C4-2B (cell line): ENCODE results near the gene STX12.
"Not testable (repeated sequence)": the region's sequence is repeated elsewhere in the genome, so short reads cannot be mapped to it uniquely, and the experiment has no call there.

Experiments used
- H3K27ac ChIP-seq: fragments of 450-650 bp; 2 replicates; pipeline ENCODE4 v1.5.1; 2017
- CTCF ChIP-seq: fragments of 450-650 bp; conservative IDR thresholded peaks from 2 replicates; pipeline ENCODE4 v1.5.1; 2017; ENCODE audit warnings: mild to moderate bottlenecking
- ZFX ChIP-seq: fragments of 450-650 bp; IDR thresholded peaks from 2 replicates; pipeline ENCODE4 v1.6.1; 2017

The STX12 gene

GRCh38 chr1:27787895-27788294, 14.9 kb downstream of the STX12 start:
- TF ChIP-seq CTCF (no peak), ZFX (no peak)
- no peak overlapping the region for H3K27ac ChIP-seq

DNA sequence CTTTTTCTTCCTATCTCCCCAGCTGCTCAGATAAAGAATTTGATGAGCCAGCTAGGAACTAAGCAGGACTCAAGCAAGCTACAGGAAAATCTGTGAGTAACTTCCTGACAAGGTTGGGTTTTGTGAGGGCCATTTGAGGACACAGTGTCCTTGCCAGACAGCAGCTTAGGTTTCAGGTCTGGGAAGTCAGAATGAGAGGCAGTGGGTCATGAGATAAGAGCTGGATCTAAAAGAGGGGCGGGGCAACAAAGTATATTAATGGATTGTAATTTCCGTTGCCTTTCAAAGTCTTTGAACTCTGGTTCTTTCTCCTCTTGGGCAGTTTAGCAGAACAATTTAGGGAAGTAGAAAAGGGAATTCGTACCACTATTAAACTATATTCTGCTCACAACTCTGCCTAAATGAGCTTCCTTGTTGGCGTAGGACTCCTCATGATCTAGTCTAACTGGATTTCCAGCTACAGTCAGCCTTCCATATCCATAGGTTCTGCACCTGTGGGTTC, 16.6 kb downstream of the STX12 start:
- no peak for TF ChIP-seq ZFX
- no peak for TF ChIP-seq CTCF
- H3K27ac ChIP-seq, result peak overlapping the region; percentile 89

DNA sequence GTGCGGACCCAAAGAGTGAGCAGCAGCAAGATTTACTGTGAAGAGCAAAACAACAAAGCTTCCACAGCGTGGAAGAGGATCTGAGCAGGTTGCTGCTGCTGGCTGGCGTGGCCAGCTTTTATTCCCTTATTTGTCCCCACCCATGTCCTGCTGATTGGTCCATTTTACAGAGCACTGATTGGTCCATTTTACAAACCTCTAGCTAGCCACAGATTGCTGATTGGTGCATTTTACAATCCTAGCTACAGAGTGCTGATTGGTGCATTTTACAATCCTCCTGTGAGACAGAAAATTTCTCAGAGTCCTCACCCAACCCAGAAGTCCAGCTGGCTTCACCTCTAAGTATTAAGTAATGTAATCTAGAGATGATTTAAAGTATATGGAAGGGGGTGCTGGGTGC, 17.3 kb downstream of the STX12 start:
- peak overlapping the region; percentile 89 for H3K27ac ChIP-seq

DNA sequence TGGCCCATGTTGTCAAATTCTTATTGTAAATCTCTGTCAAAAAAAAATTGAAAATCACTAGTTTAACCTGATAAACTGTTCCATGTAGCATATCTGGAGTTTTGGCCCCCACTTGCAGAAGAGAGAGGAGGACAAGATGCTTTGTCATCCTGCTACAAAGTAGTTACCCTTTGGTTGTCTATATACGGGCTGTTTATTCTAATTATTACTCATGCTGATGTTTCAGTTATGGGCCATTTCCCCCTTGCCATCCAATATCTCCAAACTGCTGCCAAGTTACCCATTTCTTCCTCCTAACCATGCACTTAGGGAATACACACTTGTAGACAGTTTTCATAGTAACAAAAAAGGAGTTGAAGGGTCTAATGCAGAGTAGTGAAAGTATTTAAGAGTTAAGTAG, 22.6 kb downstream of the STX12 start:
- no peak for TF ChIP-seq CTCF
- TF ChIP-seq ZFX, result no peak

GRCh38 chr1:27804791-27805190, 31.8 kb downstream of the STX12 start:
- no peak overlapping the region for H3K27ac ChIP-seq
- TF ChIP-seq CTCF (no peak), ZFX (no peak)

More for the DNA sequence above, 22.6 kb downstream of the STX12 start:
- H3K27ac ChIP-seq, result no peak overlapping the region

- H3K27ac ChIP-seq, result no peak overlapping the region
- TF ChIP-seq CTCF, result no peak
- no peak for TF ChIP-seq ZFX
Measured at GRCh38 chr1:27806758-27807157, 33.7 kb downstream of the STX12 start.

- TF ChIP-seq ZFX (no peak), CTCF (no peak)
- H3K27ac ChIP-seq, result no peak overlapping the region
Measured at GRCh38 chr1:27807385-27807784, 34.4 kb downstream of the STX12 start.

DNA sequence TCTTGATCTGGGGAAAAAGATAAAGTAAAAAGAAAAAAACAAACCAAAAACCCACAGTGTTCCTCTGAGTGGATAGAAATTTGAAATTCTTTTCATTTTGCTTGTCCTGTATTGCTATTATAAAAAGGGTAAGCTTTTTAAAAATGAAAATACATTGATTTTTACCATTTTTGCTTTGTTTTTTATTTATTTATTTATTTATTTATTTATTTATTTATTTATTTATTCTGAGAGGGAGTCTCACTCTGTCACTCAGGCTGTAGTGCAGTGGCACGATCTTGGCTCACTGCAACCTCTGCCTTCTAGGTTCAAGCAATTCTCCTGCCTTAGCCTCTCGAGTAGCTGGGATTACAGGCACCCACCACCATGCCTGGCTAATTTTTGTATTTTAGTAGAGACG, 35.1 kb downstream of the STX12 start:
- H3K27ac ChIP-seq, result not testable (repeated sequence)

DNA sequence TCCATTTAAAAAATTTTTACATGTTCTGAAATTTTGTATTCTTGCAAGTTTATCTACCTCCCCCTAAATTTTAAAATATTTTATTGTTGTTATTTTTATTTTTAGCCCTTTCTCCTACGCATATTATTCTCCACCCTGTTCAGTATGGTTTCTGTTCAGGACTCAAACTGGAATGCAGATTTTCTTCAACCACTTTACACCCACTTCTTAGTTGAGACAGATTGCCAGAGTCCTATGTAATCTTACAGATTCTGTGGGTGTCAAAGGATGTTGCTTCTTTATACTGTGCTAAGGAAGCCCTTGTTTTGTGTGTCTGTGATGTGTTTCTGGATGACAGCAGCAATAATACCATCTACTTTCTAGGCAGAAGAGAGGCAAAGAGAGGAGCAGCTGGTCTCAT, 36.9 kb downstream of the STX12 start:
- no peak overlapping the region for H3K27ac ChIP-seq
- no peak for TF ChIP-seq ZFX
- no peak for TF ChIP-seq CTCF
